ENCODE data around the gene UCK2.

GRCh38 chr1:165927169-165927568 is 99.8 kb downstream of the UCK2 start:
- TF ChIP-seq CTCF (IDR thresholded peaks at IDR 0.05), result no peak
- no peak for TF ChIP-seq EZH2 (IDR thresholded peaks at IDR 0.05; ENCODE audit: borderline replicate concordance, insufficient read depth, low read depth, low read length, poor library complexity, severe bottlenecking)

Data from B cell (primary cell).